Stimulated activated naive CD8-positive, alpha-beta T cell treated with anti-CD3 and anti-CD28 coated beads, Interleukin-15, amount 100 ng/mL, for 72 hours (primary cell): ENCODE measurements around the gene MEIG1.
"Not testable (repeated sequence)": the region's sequence is repeated elsewhere in the genome, so short reads cannot be mapped to it uniquely, and the experiment has no call there.

Source experiments
- ATAC-seq: fragments of 150-1000 bp; cut with Tn5 transposase; 2 replicates; pipeline ENCODE4 v1.10.0; 2021; ENCODE audit warnings: mild to moderate bottlenecking, moderate library complexity
- DNase-seq, 2 donors: peaks; one replicate each; pipeline ENCODE4 v3.0.0; 2021 to 2022
- H3K27ac Mint-ChIP-seq, 2 donors: one replicate each; pipeline ENCODE4 v1.8.0; 2022; ENCODE audit warnings: mild to moderate bottlenecking in 2 of 2, mixed read lengths in 2 of 2, moderate library complexity in 2 of 2
- H3K27me3 Mint-ChIP-seq: one replicate; pipeline ENCODE4 v1.8.0; 2022; ENCODE audit warnings: mixed read lengths
- H3K4me1 Mint-ChIP-seq: one replicate; pipeline ENCODE4 v1.8.0; 2022; ENCODE audit warnings: mild to moderate bottlenecking, mixed read lengths
- H3K4me3 Mint-ChIP-seq, 2 donors: one replicate each; pipeline ENCODE4 v1.8.0; 2022; ENCODE audit warnings: mild to moderate bottlenecking in 2 of 2, mixed read lengths in 2 of 2, moderate library complexity in 1 of 2
- H3K9me3 Mint-ChIP-seq, 2 donors: one replicate each; pipeline ENCODE4 v1.8.0; 2022; ENCODE audit warnings: mixed read lengths in 2 of 2

The MEIG1 gene

DNA sequence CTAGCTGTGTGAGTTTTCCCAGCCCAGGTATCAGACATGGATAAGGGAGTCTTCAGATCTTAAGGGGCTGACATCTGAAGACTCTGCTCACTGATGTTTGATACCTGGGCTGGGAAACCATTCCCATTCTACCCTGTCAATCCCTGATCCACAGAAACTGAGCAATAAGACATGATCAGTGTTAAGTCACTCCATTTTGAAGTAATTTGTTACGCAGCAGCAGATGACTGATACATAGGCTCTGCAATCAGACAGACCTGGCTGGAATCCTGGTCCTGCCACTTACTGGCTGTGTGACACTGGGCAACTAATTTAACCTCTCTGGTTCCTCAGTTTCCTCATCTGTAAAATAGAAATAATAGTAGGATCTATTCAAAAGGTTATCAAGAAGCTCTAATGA lies 11.9 kb upstream of the MEIG1 start:
- Mint-ChIP-seq H3K4me3 (no peak overlapping the region), H3K27me3 (no peaks in the 10 kb centered on the region), H3K4me1 (peaks cover 31% of the 10 kb centered on the region), H3K27ac (no peak overlapping the region), H3K9me3 (no peaks in the 10 kb centered on the region)
- no peak for DNase-seq
- ATAC-seq: no peak

- ATAC-seq (no peak), DNase-seq (no peak)
- Mint-ChIP-seq H3K27me3 (no peaks in the 10 kb centered on the region), H3K4me1 (peaks cover 42% of the 10 kb centered on the region), H3K27ac (no peak overlapping the region), H3K4me3 (no peak overlapping the region), H3K9me3 (no peaks in the 10 kb centered on the region)
These were observed 9.9 kb upstream of the MEIG1 start for GRCh38 chr10:14949291-14949690.

DNA sequence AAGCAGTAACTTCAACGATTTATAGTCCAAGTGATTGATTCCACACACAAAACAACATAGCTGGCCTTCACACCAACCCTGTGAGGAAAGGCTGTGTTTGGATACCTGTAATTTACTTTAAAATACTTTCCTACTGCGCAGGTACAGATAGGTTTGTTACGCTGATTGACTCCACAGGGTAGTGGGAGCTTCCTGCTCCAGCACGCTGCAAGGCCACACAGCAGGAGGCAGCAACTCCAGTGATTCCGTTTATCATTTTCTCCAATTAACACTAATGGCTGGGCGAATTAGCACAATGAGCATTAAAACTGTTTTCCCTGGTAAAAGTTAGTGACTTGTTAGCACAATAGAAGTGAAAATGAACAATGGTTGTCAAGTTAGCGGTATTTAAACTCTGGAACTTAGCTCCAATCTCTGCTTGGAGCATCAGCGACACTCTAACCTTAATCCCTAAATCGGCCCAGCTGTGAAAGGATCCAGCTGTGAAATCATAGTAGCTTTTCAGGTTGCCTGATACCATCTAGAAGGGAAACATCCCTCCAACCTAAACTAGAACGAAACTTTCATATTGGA lies 6.3 kb upstream of the MEIG1 start:
- ATAC-seq (no peak), DNase-seq (no peak)
- peak overlapping the region in 1 of 2 donors; percentile 99 for H3K27ac Mint-ChIP-seq
- H3K27me3 Mint-ChIP-seq: no peaks in the 10 kb centered on the region
- H3K4me3 Mint-ChIP-seq: peak overlapping the region; percentile 88 to 96
- H3K4me1 Mint-ChIP-seq: peaks cover 70% of the 10 kb centered on the region
- no peaks in the 10 kb centered on the region for H3K9me3 Mint-ChIP-seq

- ATAC-seq (peak; percentile 64), DNase-seq (no peak)
- Mint-ChIP-seq H3K4me1 (peaks cover 76% of the 10 kb centered on the region), H3K9me3 (no peaks in the 10 kb centered on the region), H3K4me3 (peak overlapping the region; percentile 88 to 96), H3K27me3 (no peaks in the 10 kb centered on the region), H3K27ac (peak overlapping the region; percentile 99)
These were observed 5.7 kb upstream of the MEIG1 start for GRCh38 chr10:14953424-14954000.

DNA sequence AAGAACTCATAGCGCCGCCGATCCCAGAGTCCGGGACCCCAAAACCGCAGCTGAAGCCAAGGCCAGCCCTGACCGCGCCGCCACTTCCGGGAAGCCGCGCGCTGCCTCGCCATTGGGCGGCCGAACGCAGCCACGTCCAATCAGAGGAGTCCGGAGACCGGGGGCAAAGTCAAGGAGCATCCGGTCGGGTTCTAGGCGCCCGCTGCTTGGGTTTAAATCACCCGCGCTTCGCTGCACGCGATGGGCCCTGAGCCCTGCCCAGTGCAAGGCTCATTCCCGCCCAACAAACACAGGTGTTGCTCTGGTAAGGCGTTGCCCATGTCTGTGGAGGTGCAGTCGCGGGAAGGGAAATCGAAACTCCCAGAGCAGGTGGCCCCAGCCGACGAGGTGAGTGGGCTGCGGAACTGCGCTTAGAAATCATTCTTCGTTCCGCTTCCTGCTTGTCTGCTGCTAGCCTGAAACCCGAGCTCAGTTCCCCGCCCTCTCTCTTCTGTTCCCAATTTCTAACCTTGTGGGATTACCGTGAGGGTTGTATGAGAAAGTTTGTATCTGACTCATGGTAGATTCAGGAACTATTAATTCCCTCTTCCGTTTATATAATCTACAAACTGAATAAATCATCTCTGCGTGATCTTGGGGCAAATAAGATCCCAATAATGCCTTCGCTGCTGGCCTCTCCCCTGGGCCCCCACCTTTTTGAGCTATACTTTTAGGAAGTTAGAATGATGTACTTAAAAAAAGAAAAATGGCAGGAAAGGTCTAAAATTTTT lies 5.0 kb upstream of the MEIG1 start, which contains the start of gene DCLRE1C:
TSS of gene DCLRE1C (minus strand) at position 96 of the 770 bp plus-strand sequence. CDS start at position 10, 86 bp downstream.
- peak; percentile 87 to 93 for DNase-seq
- ATAC-seq: peak; percentile 96
- H3K9me3 Mint-ChIP-seq: no peaks in the 10 kb centered on the region
- peak within 1 kb of the TSS; percentile 88 to 96 for H3K4me3 Mint-ChIP-seq
- H3K27me3 Mint-ChIP-seq: no peaks in the 10 kb centered on the region
- H3K27ac Mint-ChIP-seq: peak within 1 kb of the TSS; percentile 99
- peaks cover 79% of the 10 kb centered on the region for H3K4me1 Mint-ChIP-seq

- Mint-ChIP-seq H3K4me1 (peaks cover 72% of the 10 kb centered on the region), H3K27ac (peak overlapping the region in 1 of 2 donors; percentile 99), H3K4me3 (peak overlapping the region; percentile 88 to 96), H3K9me3 (no peaks in the 10 kb centered on the region), H3K27me3 (no peaks in the 10 kb centered on the region)
- no peak for DNase-seq
- no peak for ATAC-seq
These were observed 4.3 kb upstream of the MEIG1 start for GRCh38 chr10:14954934-14955333.

DNA sequence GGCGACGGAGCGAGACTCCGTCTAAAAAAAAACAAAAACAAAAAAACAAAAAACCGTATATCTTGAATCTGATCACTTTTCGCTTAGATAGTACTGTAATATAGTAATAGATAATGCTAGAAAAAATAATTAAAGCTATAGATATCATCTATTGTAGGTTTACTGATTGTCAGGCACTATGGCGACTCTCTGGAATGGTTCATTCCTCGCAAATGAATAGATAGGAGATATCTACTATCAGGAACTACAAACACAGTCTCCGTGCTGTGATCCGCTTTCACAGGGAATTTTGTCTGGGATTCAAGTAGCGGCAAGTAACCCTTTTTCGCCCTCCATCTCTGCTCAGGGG lies 342 bp upstream of the MEIG1 start:
- ATAC-seq: no peak
- Mint-ChIP-seq H3K27me3 (no peaks in the 10 kb centered on the region), H3K4me3 (peak overlapping the region; percentile 97 to 99), H3K4me1 (peaks cover 45% of the 10 kb centered on the region), H3K27ac (peak overlapping the region; percentile 97 to 99), H3K9me3 (no peaks in the 10 kb centered on the region)
- no peak for DNase-seq

DNA sequence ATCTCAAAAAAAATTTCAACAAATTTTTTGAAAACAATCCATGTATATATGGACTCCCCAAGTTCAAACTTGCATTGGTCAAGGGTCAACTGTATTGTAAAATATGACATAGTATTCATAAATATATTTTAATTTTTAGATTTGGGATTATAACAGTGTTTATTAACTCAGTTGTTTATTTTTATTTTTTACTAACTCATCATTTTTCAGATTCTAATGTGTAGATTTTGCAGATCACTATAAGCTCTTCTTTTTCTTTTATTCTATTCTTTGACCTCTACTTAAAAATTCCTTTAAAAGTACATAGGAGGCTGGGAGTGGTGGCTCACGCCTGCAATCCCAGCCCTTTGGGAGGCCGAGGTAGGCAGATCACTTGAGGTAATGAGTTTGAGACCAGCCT lies 8.7 kb downstream of the MEIG1 start:
- Mint-ChIP-seq H3K27ac (no peak overlapping the region), H3K4me3 (no peak overlapping the region), H3K9me3 (no peaks in the 10 kb centered on the region), H3K4me1 (peaks cover 5% of the 10 kb centered on the region), H3K27me3 (no peaks in the 10 kb centered on the region)
- DNase-seq (no peak), ATAC-seq (no peak)

GRCh38 chr10:14971867-14972448 lies 12.8 kb downstream of the MEIG1 start:
- peak; percentile 71 for ATAC-seq

GRCh38 chr10:14974153-14974998 lies 15.2 kb downstream of the MEIG1 start:
- H3K4me3 Mint-ChIP-seq, ATAC-seq, H3K4me1 Mint-ChIP-seq, H3K27ac Mint-ChIP-seq, DNase-seq, H3K9me3 Mint-ChIP-seq: not testable (repeated sequence)
- H3K27me3 Mint-ChIP-seq: peaks cover 11% of the 10 kb centered on the region

More at GRCh38 chr10:14971867-14972448, 12.8 kb downstream of the MEIG1 start:
- Mint-ChIP-seq H3K27me3 (peaks cover 11% of the 10 kb centered on the region), H3K9me3 (no peaks in the 10 kb centered on the region), H3K27ac (no peak overlapping the region), H3K4me1 (peaks cover 8% of the 10 kb centered on the region), H3K4me3 (no peak overlapping the region)
- peak; percentile 36 to 61 for DNase-seq

DNA sequence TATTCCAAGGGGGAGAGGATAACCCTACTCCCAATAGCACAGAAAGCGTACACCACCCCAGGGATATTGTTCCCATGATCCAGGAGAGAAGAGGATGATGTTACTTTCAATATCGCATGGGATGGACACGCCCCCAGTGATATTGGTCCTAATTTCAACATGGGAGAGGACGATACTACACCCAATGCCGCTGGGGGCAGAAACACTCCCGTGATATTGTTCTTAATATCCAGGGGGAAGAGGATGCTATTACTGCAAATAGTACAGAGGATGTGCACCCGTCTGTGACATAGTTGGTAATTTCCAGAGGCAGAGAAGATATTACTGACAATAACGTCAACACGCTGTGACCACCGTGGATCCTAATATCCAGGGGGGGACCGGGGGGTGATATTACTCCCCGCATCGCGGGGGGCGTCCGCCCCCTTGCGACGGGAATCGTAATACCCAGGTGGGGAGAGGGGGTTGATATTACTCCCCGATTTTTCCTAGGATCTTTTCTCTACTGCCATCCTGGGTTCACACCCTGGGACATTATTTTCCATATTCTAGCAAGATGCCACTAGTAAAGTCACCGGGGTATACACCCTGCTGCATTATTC lies 16.6 kb downstream of the MEIG1 start:
- Mint-ChIP-seq H3K27ac (no peak overlapping the region), H3K4me1 (peaks cover 7% of the 10 kb centered on the region), H3K9me3 (no peaks in the 10 kb centered on the region), H3K27me3 (peaks cover 11% of the 10 kb centered on the region), H3K4me3 (peak overlapping the region in 1 of 2 donors; percentile 31)
- no peak for DNase-seq
- no peak for ATAC-seq

DNA sequence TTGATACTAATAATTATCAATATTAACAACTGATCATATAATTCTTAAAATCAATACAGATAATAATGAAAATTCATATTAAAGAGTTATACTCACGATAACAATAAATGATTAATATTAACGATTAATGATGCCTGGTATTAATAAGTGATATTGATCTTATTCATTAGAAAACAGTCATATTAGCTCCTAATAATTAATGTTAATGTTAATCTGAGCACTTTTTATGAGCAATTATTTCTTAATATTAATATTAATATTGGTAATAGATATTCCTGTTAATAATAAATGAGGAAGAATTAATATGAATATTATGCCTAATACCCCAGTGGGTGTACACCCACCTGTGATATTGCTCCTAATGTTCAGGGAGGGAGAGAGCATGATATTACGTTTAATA lies 23.6 kb downstream of the MEIG1 start:
- DNase-seq (no peak), ATAC-seq (no peak)
- Mint-ChIP-seq H3K27me3 (no peaks in the 10 kb centered on the region), H3K4me3 (no peak overlapping the region), H3K4me1 (no peaks in the 10 kb centered on the region), H3K27ac (no peak overlapping the region), H3K9me3 (no peaks in the 10 kb centered on the region)

DNA sequence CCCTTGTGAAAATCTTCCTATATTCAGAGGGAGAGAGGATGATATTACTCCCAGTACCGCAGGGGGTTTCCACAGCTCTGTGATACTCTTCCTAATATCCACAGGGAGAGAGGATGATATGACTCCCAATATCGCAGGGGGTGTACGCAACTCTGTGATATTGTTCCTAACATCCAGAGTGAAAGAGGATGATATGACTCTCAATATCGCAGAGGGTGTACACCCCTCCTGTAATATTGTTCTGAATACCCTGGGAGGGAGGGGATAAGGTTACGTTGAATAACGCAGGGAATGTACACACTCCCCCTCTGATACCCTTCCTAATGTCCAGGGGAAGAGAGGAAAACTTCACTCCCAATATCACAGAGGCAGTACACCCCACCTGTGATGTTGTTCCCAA lies 30.4 kb downstream of the MEIG1 start:
- ATAC-seq, H3K27me3 Mint-ChIP-seq, H3K9me3 Mint-ChIP-seq, DNase-seq, H3K4me3 Mint-ChIP-seq, H3K27ac Mint-ChIP-seq: not testable (repeated sequence)
- peaks cover 14% of the 10 kb centered on the region for H3K4me1 Mint-ChIP-seq

DNA sequence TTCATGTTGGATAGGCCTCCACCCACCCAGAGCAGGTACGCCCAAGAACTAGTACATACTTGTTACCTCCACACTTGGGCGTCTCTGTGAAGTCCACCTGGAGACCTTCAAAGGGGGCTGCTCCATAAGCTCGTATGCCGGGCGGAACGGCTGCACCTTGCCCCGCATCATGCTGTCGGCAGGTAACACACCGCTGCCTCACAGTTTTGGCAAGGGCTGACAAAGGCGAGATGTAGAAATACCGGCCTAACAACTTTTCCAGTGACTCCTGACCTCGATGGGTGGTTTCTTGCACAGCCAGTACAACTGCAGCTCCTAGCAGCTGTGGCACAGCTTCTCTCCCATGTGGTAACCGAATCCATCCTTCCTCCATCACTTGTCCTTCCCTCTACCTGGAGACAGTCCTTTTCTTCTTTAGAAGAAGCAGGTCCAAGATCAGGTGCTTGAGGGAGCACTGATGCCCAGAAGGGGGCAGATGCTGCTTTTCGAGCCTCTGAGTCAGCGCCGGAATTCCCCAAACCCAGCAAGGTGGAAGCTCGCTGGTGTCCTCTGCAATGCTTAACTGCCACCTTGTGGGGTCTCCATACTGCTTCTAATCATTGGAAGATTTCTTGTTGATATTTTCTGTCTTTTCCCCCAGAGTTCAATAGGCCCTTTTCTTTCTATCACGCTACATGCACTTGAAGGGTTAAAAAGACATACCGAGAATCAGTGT lies 32.0 kb downstream of the MEIG1 start:
- H3K4me1 Mint-ChIP-seq: peaks cover 14% of the 10 kb centered on the region
- not testable (repeated sequence) for ATAC-seq, H3K27me3 Mint-ChIP-seq, H3K4me3 Mint-ChIP-seq, H3K9me3 Mint-ChIP-seq, H3K27ac Mint-ChIP-seq
- peak; percentile 66 to 85 for DNase-seq
